SK-N-SH (cell line): ENCODE data around the gene SLC14A1. TPM values are rescaled to one million over a fixed set of nuclear protein-coding genes. Genes with fewer than 3 reads are reported as not detected.

Experiments
- CTCF ChIA-PET: fragments of 300-600, 350-600 bp; formaldehyde crosslinking; extraction: SDS; loops from one replicate; lab custom pipeline; 2021; lab: Yijun Ruan, JAX
- POLR2A ChIA-PET: fragments of 350-600 bp; sonication (Branson Sonifier 250); formaldehyde crosslinking; extraction: SDS; loops from one replicate; lab custom pipeline; 2020; ENCODE audit warnings: antibody characterized with exemption, inconsistent platforms; lab: Yijun Ruan, JAX
- DNase-seq: peaks from one replicate; pipeline ENCODE4 v3.0.0; 2012
- H2AFZ ChIP-seq: fragments of 200-600 bp; sonication (generic); 2 replicates; pipeline ENCODE4 v1.8.1; 2016; ENCODE audit warnings: antibody characterized with exemption, mild to moderate bottlenecking, low read depth
- H3F3A ChIP-seq: fragments of 200-600 bp; sonication (generic); replicated peaks from 2 replicates; pipeline ENCODE3; 2016; ENCODE audit warnings: antibody characterized with exemption, mild to moderate bottlenecking; ENCODE audit not compliant: insufficient read depth
- H3K27ac ChIP-seq, 2 experiments: fragments of 200-500 bp in 1 of 2; fragments of 200-600 bp in 1 of 2; sonication (Bioruptor generic) in 1 of 2; sonication (generic), shearing (Covaris generic) in 1 of 2; 2 replicates each; pipeline versions ENCODE4 v1.5.1 to v1.6.1; 2014 to 2016; ENCODE audit warnings: low read depth in 2 of 2, inconsistent platforms in 1 of 2, low read length in 1 of 2, mild to moderate bottlenecking in 1 of 2, mixed read lengths in 1 of 2
- H3K27me3 ChIP-seq: fragments of 200-600 bp; sonication (generic), shearing (Covaris generic); 2 replicates; pipeline ENCODE4 v1.6.1; 2016; ENCODE audit warnings: mixed run types; ENCODE audit not compliant: insufficient read depth
- H3K36me3 ChIP-seq, 2 experiments: fragments of 200-500 bp in 1 of 2; fragments of 200-600 bp in 1 of 2; sonication (Bioruptor generic) in 1 of 2; sonication (generic) in 1 of 2; replicated peaks in 1 of 2; 2 replicates each; pipeline versions ENCODE3 to v1.5.1; 2014 to 2016; ENCODE audit warnings: low read length in 1 of 2, mild to moderate bottlenecking in 1 of 2; ENCODE audit not compliant: insufficient read depth in 2 of 2, control insufficient read depth in 1 of 2
- H3K4me1 ChIP-seq, 2 experiments: fragments of 200-500 bp in 1 of 2; fragments of 200-600 bp in 1 of 2; sonication (Bioruptor generic) in 1 of 2; sonication (generic), shearing (Covaris generic) in 1 of 2; 2 replicates each; pipeline versions ENCODE4 v1.5.1 to v1.6.1; 2014 to 2016; ENCODE audit warnings: low read depth in 1 of 2, low read length in 1 of 2, mixed run types in 1 of 2; ENCODE audit not compliant: insufficient read depth in 2 of 2, control insufficient read depth in 1 of 2
- H3K4me2 ChIP-seq: fragments of 200-600 bp; sonication (generic), shearing (Covaris generic); 2 replicates; pipeline ENCODE4 v1.6.1; 2017; ENCODE audit warnings: mixed run types
- H3K4me3 ChIP-seq, 2 experiments: fragments of 200-500 bp in 1 of 2; fragments of 200-600 bp in 1 of 2; sonication (Bioruptor generic) in 1 of 2; sonication (generic), shearing (Covaris generic) in 1 of 2; 2 replicates each; pipeline versions ENCODE4 v1.5.1 to v1.8.1; 2014 to 2016; ENCODE audit warnings: low read depth in 2 of 2, inconsistent platforms in 1 of 2, low read length in 1 of 2, mild to moderate bottlenecking in 1 of 2, mixed read lengths in 1 of 2, moderate library complexity in 1 of 2
- H3K79me2 ChIP-seq: fragments of 200-600 bp; sonication (generic); 2 replicates; pipeline ENCODE4 v1.8.1; 2017; ENCODE audit warnings: mild to moderate bottlenecking; ENCODE audit not compliant: insufficient read depth
- H3K9ac ChIP-seq: fragments of 200-600 bp; sonication (generic); 2 replicates; pipeline ENCODE4 v1.6.1; 2017; ENCODE audit warnings: mixed run types
- H3K9me2 ChIP-seq: fragments of 200-600 bp; sonication (generic); 2 replicates; pipeline ENCODE4 v1.6.1; 2017; ENCODE audit warnings: mixed run types
- H3K9me3 ChIP-seq: fragments of 200-600 bp; sonication (generic); 2 replicates; pipeline ENCODE4 v1.6.1; 2017; ENCODE audit warnings: mixed run types, mild to moderate bottlenecking, moderate library complexity
- H4K20me1 ChIP-seq: fragments of 200-600 bp; sonication (generic); 2 replicates; pipeline ENCODE4 v1.6.1; 2017; ENCODE audit warnings: mild to moderate bottlenecking, mixed run types; ENCODE audit not compliant: insufficient read depth
- CHD2 ChIP-seq: fragments of 150-350 bp; IDR thresholded peaks from 2 replicates; pipeline ENCODE4 v1.6.1; 2018; ENCODE audit warnings: low read length; ENCODE audit not compliant: partially characterized antibody
- ELF1 ChIP-seq: IDR thresholded peaks from 2 replicates; pipeline ENCODE4 v1.4.0; 2012
- EZH2phosphoT487 ChIP-seq: fragments of 200-600 bp; sonication (generic); IDR thresholded peaks from 2 replicates; pipeline ENCODE4 v1.6.1; 2017; ENCODE audit warnings: low read depth, mixed run types, mild to moderate bottlenecking, antibody characterized with exemption, moderate library complexity, borderline replicate concordance
- FOSL2 ChIP-seq: IDR thresholded peaks from 2 replicates; pipeline ENCODE4 v1.4.0; 2012; ENCODE audit warnings: low read depth, mild to moderate bottlenecking, moderate library complexity, borderline replicate concordance
- MEF2A ChIP-seq: IDR thresholded peaks from 2 replicates; pipeline ENCODE4 v1.4.0; 2012; ENCODE audit warnings: low read depth, borderline replicate concordance
- NRF1 ChIP-seq: IDR thresholded peaks from 2 replicates; pipeline ENCODE4 v1.6.1; 2012; ENCODE audit warnings: low read depth, mild to moderate bottlenecking, low read length
- PBX3 ChIP-seq: IDR thresholded peaks from 2 replicates; pipeline ENCODE4; 2012
- POLR2AphosphoS5 ChIP-seq: IDR thresholded peaks from 2 replicates; pipeline ENCODE4 v1.6.1; 2012; ENCODE audit warnings: low read depth, low read length
- RAD21 ChIP-seq: IDR thresholded peaks from 2 replicates; pipeline ENCODE4 v1.6.1; 2012; ENCODE audit warnings: mild to moderate bottlenecking, low read length
- REST ChIP-seq: IDR thresholded peaks from 2 replicates; pipeline ENCODE4 v1.6.1; 2012; ENCODE audit warnings: mild to moderate bottlenecking, low read depth, low read length, moderate library complexity
- RXRA ChIP-seq: IDR thresholded peaks from 2 replicates; pipeline ENCODE4 v1.4.0; 2012; ENCODE audit warnings: low read depth, mild to moderate bottlenecking, borderline replicate concordance
- SIN3A ChIP-seq: IDR thresholded peaks from 2 replicates; pipeline ENCODE4 v1.6.1; 2012; ENCODE audit warnings: low read depth, mild to moderate bottlenecking, low read length, moderate library complexity, borderline replicate concordance
- TCF12 ChIP-seq: IDR thresholded peaks from 2 replicates; pipeline ENCODE4 v1.4.0; 2012
- TEAD4 ChIP-seq: IDR thresholded peaks from 2 replicates; pipeline ENCODE4 v1.4.0; 2012; ENCODE audit warnings: mild to moderate bottlenecking, borderline replicate concordance; ENCODE audit not compliant: insufficient read depth
- USF1 ChIP-seq: IDR thresholded peaks from 2 replicates; pipeline ENCODE4 v1.4.0; 2012; ENCODE audit warnings: low read depth, borderline replicate concordance
- USF2 ChIP-seq: fragments of 150-350 bp; IDR thresholded peaks from 2 replicates; pipeline ENCODE4 v1.6.1; 2017; ENCODE audit warnings: antibody characterized with exemption, low read length, low read depth, borderline replicate concordance
- ZBTB33 ChIP-seq: IDR thresholded peaks from 2 replicates; pipeline ENCODE4 v1.4.0; 2012; ENCODE audit warnings: low read depth, borderline replicate concordance
- polyA plus RNA-seq, 3 experiments: library from polyadenylated mRNA; depleted of rRNA; stranded (reverse); fragments of >200 nt; gene quantifications; 2 replicates each; pipeline ENCODE4 v1.2.3, GENCODE V29; 2012

SLC14A1 gene
- polyA plus RNA-seq, 1 of the 3 experiments (the other 2 are of a cell fraction) = 2.4 TPM

- no peak overlapping the region for H3K4me2 ChIP-seq
These were observed 28.7 kb downstream of the SLC14A1 start for GRCh38 chr18:45752681-45753080.

More at GRCh38 chr18:45752681-45753080, 28.7 kb downstream of the SLC14A1 start:
- Histone ChIP-seq H4K20me1 (no peaks in the 10 kb centered on the region), H3K9me2 (no peaks in the 10 kb centered on the region), H3K79me2 (no peaks in the 10 kb centered on the region), H2AFZ (no peak overlapping the region), H3K9ac (no peak overlapping the region), H3K27ac (no peak overlapping the region), H3K27me3 (no peaks in the 10 kb centered on the region), H3F3A (peaks cover 9% of the 10 kb centered on the region), H3K4me1 (peaks cover 0 to 15% of the 10 kb centered on the region in 2 experiments; a peak in 2 of 4 replicates), H3K36me3 (no peaks in the 10 kb centered on the region), H3K4me3 (no peak overlapping the region), H3K9me3 (no peaks in the 10 kb centered on the region)
- CTCF ChIA-PET = interaction anchor here (1.4 to 1.5 kb wide), 2 partner anchors 19 to 30 kb away, joined by 3 to 4 read pairs; no protein-coding TSS in a partner anchor
- POLR2A ChIA-PET = no interaction called here
- no peak for DNase-seq
- TF ChIP-seq ZBTB33 (no peak), USF2 (no peak), EZH2phosphoT487 (no peak), USF1 (no peak), MEF2A (no peak), POLR2AphosphoS5 (no peak), SIN3A (no peak), TCF12 (no peak), CHD2 (no peak), TEAD4 (no peak), NRF1 (no peak), RXRA (no peak), FOSL2 (no peak), PBX3 (no peak), REST (no peak), ELF1 (no peak), RAD21 (no peak)
